Measurements from ENCODE around the gene GAS2L2. TPM values are rescaled to one million over a fixed set of nuclear protein-coding genes. Genes with fewer than 3 reads are reported as not detected.

GAS2L2 gene
- total RNA-seq, 1 experiment from 2014 or later: not detected

DNA sequence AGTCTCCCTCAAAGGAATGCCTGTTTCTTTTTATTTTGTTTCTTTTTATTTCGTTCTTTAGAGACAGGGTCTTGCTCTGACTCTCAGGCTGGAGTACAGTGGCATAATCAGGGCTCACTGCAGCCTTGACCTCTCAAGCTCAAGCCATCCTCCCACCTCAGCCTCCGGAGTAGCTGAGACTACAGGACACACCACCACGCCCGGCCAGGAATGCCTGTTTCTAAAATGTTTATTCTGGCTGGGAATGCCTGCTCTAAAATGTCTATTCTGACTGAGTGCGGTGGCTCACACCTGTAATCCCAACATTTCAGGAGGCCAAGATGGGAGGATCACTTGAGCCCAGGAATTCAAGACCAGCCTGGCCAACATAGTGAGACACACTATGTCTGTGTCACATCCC lies 44.9 kb upstream of the GAS2L2 start:
- peaks cover 5% of the 10 kb centered on the region; the same call in 1 of the 2 replicates for H3K4me1 ChIP-seq (replicated peaks; ENCODE audit: insufficient read depth)
- CTCF ChIA-PET: no interaction called here
- H3K4me3 ChIP-seq: no peak overlapping the region
- H3K27me3 ChIP-seq (ENCODE audit: insufficient read depth, low read depth): peaks cover 45% of the 10 kb centered on the region
- H2AFZ ChIP-seq: no peak overlapping the region
- DNase-seq: no peak
- BruUV-seq (replicated peaks): no TSS peak
- TF ChIP-seq CTCF (conservative IDR thresholded peaks at IDR 0.05): no peak
- TF ChIP-seq EZH2 (IDR thresholded peaks at IDR 0.05; ENCODE audit: low read depth): no peak
- no peaks in the 10 kb centered on the region for H3K9me3 ChIP-seq (ENCODE audit: insufficient read depth, low read depth)
- H4K20me1 ChIP-seq (ENCODE audit: insufficient read depth): no peaks in the 10 kb centered on the region
- H3K9me2 ChIP-seq (ENCODE audit: insufficient read depth): no peaks in the 10 kb centered on the region
- no peak overlapping the region for H3K27ac ChIP-seq
- no peak overlapping the region for H3K4me2 ChIP-seq
- peaks cover 16% of the 10 kb centered on the region; the same call in 1 of the 2 replicates for H3F3A ChIP-seq (ENCODE audit: insufficient read depth, low read depth)
- intact Hi-C loops (cut with micrococcal nuclease; ENCODE audit: unreplicated experiment): no loop called here
- POLR2A ChIA-PET (ENCODE audit: unreplicated experiment): no interaction called here
- no peaks in the 10 kb centered on the region for H3K36me3 ChIP-seq (ENCODE audit: low read depth)
- H3K79me2 ChIP-seq (ENCODE audit: low read depth): no peaks in the 10 kb centered on the region

DNA sequence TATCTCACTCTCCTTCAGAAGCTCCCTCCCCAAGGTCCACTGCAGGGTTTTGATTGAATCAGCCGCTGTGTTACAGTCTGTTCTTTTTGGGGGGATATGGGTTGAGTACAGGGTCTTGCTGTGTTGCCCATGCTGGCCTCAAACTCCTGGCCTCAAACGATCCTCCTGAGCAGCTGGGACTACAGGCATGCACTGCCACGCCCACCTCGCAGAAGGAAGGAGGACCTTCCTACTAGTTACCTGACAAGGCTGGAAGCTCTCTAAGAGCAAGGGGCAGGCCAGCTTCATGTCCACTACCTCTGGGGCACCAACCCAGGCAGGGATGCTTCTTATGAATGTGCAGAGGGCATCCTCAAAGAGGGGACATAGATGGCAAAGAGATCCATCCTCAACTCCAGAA lies 44.3 kb upstream of the GAS2L2 start:
- H3K9me2 ChIP-seq (ENCODE audit: insufficient read depth): no peaks in the 10 kb centered on the region
- no peak for TF ChIP-seq CTCF (conservative IDR thresholded peaks at IDR 0.05)
- TF ChIP-seq EZH2 (IDR thresholded peaks at IDR 0.05; ENCODE audit: low read depth): no peak
- DNase-seq: no peak
- H3K79me2 ChIP-seq (ENCODE audit: low read depth): no peaks in the 10 kb centered on the region
- H3K27me3 ChIP-seq (ENCODE audit: insufficient read depth, low read depth): peaks cover 45% of the 10 kb centered on the region
- ChIA-PET POLR2A (ENCODE audit: unreplicated experiment) (no interaction called here), CTCF (no interaction called here)
- H3K36me3 ChIP-seq (ENCODE audit: low read depth): no peaks in the 10 kb centered on the region
- no peaks in the 10 kb centered on the region for H4K20me1 ChIP-seq (ENCODE audit: insufficient read depth)
- intact Hi-C loops (cut with micrococcal nuclease; ENCODE audit: unreplicated experiment): no loop called here
- H3K9me3 ChIP-seq (ENCODE audit: insufficient read depth, low read depth): no peaks in the 10 kb centered on the region
- H3K4me1 ChIP-seq (replicated peaks; ENCODE audit: insufficient read depth): peaks cover 5% of the 10 kb centered on the region; the same call in 1 of the 2 replicates
- H3F3A ChIP-seq (ENCODE audit: insufficient read depth, low read depth): peaks cover 16% of the 10 kb centered on the region; the same call in 1 of the 2 replicates
- no peak overlapping the region for H2AFZ ChIP-seq
- H3K4me2 ChIP-seq: no peak overlapping the region
- H3K27ac ChIP-seq: no peak overlapping the region
- BruUV-seq (replicated peaks): no TSS peak
- H3K4me3 ChIP-seq: no peak overlapping the region

DNA sequence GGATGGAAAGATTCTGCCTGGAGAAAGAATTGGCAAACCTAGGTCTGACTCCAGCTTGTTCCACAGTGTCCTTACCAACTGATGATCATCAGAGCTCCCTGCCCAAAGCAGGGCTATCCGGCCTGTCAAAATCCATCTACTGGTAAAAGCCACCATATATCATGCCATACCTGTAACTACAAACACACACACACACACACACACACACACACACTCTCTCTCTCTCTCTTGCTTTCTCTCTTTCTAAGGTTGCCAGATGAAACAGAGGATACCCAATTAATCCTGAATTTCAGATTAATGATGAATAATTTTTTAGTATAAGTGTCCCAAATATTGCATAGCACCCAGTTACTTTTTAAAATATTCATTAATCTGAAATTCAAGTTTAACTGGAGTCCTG lies 43.9 kb upstream of the GAS2L2 start:
- Histone ChIP-seq H3K9me2 (ENCODE audit: insufficient read depth) (no peaks in the 10 kb centered on the region), H3K79me2 (ENCODE audit: low read depth) (no peaks in the 10 kb centered on the region), H3F3A (ENCODE audit: insufficient read depth, low read depth) (peaks cover 16% of the 10 kb centered on the region; the same call in 1 of the 2 replicates), H3K4me2 (no peak overlapping the region), H3K9me3 (ENCODE audit: insufficient read depth, low read depth) (no peaks in the 10 kb centered on the region), H4K20me1 (ENCODE audit: insufficient read depth) (no peaks in the 10 kb centered on the region), H3K4me1 (replicated peaks; ENCODE audit: insufficient read depth) (peaks cover 5% of the 10 kb centered on the region; the same call in 1 of the 2 replicates), H3K27ac (no peak overlapping the region), H3K36me3 (ENCODE audit: low read depth) (no peaks in the 10 kb centered on the region), H2AFZ (no peak overlapping the region), H3K27me3 (ENCODE audit: insufficient read depth, low read depth) (peaks cover 45% of the 10 kb centered on the region), H3K4me3 (no peak overlapping the region)
- BruUV-seq (replicated peaks): no TSS peak
- ChIA-PET POLR2A (ENCODE audit: unreplicated experiment) (interaction anchor here (0.6 kb wide), 1 partner anchor 104 kb away, joined by 3 read pairs; no protein-coding TSS in a partner anchor), CTCF (no interaction called here)
- intact Hi-C loops (cut with micrococcal nuclease; ENCODE audit: unreplicated experiment): no loop called here
- no peak for TF ChIP-seq EZH2 (IDR thresholded peaks at IDR 0.05; ENCODE audit: low read depth)
- no peak for TF ChIP-seq CTCF (conservative IDR thresholded peaks at IDR 0.05)
- DNase-seq: no peak

Data from PC-9 (cell line).